ENCODE results near the gene PNISR. TPM values are rescaled to one million over a fixed set of nuclear protein-coding genes. Genes with fewer than 3 reads are reported as not detected.

Gene PNISR
- total RNA-seq, 1 donor from 2014 or later: 109 TPM

- peaks cover 34% of the 10 kb centered on the region for H3K4me1 ChIP-seq
- DNase-seq: no peak
- no peak for ATAC-seq
- no peaks in the 10 kb centered on the region for H3K9me3 ChIP-seq
- no peak overlapping the region for H3K27ac ChIP-seq
- H3K27me3 ChIP-seq (ENCODE audit: low read depth): no peaks in the 10 kb centered on the region
- H3K36me3 ChIP-seq: peaks cover 26% of the 10 kb centered on the region
- TF ChIP-seq CTCF (IDR thresholded peaks at IDR 0.05): no peak
- intact Hi-C loops (cut with DNase I): no loop called here
- no peak overlapping the region for H3K4me3 ChIP-seq
These were observed 2.9 kb upstream of the PNISR start for GRCh38 chr6:99427988-99428387.

- Histone ChIP-seq H3K9me3 (no peaks in the 10 kb centered on the region), H3K27ac (peak overlapping the region; percentile 99), H3K36me3 (peaks cover 21% of the 10 kb centered on the region), H3K27me3 (ENCODE audit: low read depth) (no peaks in the 10 kb centered on the region), H3K4me1 (peaks cover 49% of the 10 kb centered on the region), H3K4me3 (peak overlapping the region; percentile 79)
- DNase-seq (no peak), ATAC-seq (no peak)
- no peak for TF ChIP-seq CTCF (IDR thresholded peaks at IDR 0.05)
- intact Hi-C loops (cut with DNase I): no loop called here
These were observed 1.3 kb upstream of the PNISR start for GRCh38 chr6:99426451-99426757.

GRCh38 chr6:99425647-99426450 is 741 bp upstream of the PNISR start:
- H3K36me3 ChIP-seq: peaks cover 16% of the 10 kb centered on the region
- peak; percentile 37 for TF ChIP-seq CTCF (IDR thresholded peaks at IDR 0.05)
- DNase-seq (peak; percentile 90), ATAC-seq (peak; percentile 88 to 90)
- no peaks in the 10 kb centered on the region for H3K27me3 ChIP-seq (ENCODE audit: low read depth)
- peak overlapping the region; percentile 99 for H3K27ac ChIP-seq
- peak overlapping the region; percentile 79 for H3K4me3 ChIP-seq
- no peaks in the 10 kb centered on the region for H3K9me3 ChIP-seq
- intact Hi-C loops (cut with DNase I): no loop called here
- H3K4me1 ChIP-seq: peaks cover 54% of the 10 kb centered on the region

GRCh38 chr6:99424022-99424421 is 1.1 kb downstream of the PNISR start:
- Histone ChIP-seq H3K36me3 (peaks cover 13% of the 10 kb centered on the region), H3K9me3 (no peaks in the 10 kb centered on the region), H3K4me3 (peak overlapping the region; percentile 79), H3K27me3 (ENCODE audit: low read depth) (no peaks in the 10 kb centered on the region), H3K27ac (peak overlapping the region; percentile 99), H3K4me1 (peaks cover 64% of the 10 kb centered on the region)
- DNase-seq (no peak), ATAC-seq (no peak)
- intact Hi-C loops (cut with DNase I): no loop called here
- no peak for TF ChIP-seq CTCF (IDR thresholded peaks at IDR 0.05)

GRCh38 chr6:99422912-99423311 is 2.2 kb downstream of the PNISR start:
- H3K36me3 ChIP-seq: peaks cover 10% of the 10 kb centered on the region
- no peak for ATAC-seq
- intact Hi-C loops (cut with DNase I): no loop called here
- no peak overlapping the region for H3K4me3 ChIP-seq
- no peak for TF ChIP-seq CTCF (IDR thresholded peaks at IDR 0.05)
- no peak for DNase-seq
- H3K4me1 ChIP-seq: peaks cover 64% of the 10 kb centered on the region
- no peaks in the 10 kb centered on the region for H3K27me3 ChIP-seq (ENCODE audit: low read depth)
- H3K27ac ChIP-seq: no peak overlapping the region
- no peaks in the 10 kb centered on the region for H3K9me3 ChIP-seq

All from lower lobe of right lung (tissue), 2 donors.